GM21367 (cell line): ENCODE results near the gene LRRC8B.
A peak's percentile ranks its signal among the peaks of the same experiment; 100 is the strongest.

Experiments
- ATAC-seq: cut with Tn5 transposase; IDR thresholded peaks from one replicate; pipeline ENCODE4 v1.9.1; 2021; ENCODE audit not compliant: unreplicated experiment

The LRRC8B gene

GRCh38 chr1:89605692-89606091, 81.1 kb downstream of the LRRC8B start:
- no peak for ATAC-seq

- no peak for ATAC-seq
Measured at GRCh38 chr1:89606227-89606980, 81.8 kb downstream of the LRRC8B start.

GRCh38 chr1:89607156-89607555, 82.5 kb downstream of the LRRC8B start:
- no peak for ATAC-seq

- ATAC-seq = no peak
Measured at GRCh38 chr1:89607586-89608318, 83.1 kb downstream of the LRRC8B start.

GRCh38 chr1:89608319-89608983, 83.8 kb downstream of the LRRC8B start:
- ATAC-seq = no peak

GRCh38 chr1:89608984-89609725, 84.5 kb downstream of the LRRC8B start:
- no peak for ATAC-seq

- ATAC-seq = no peak
Measured at GRCh38 chr1:89609781-89610456, 85.3 kb downstream of the LRRC8B start.

- ATAC-seq = no peak
Measured at GRCh38 chr1:89610457-89611011, 85.9 kb downstream of the LRRC8B start.

- peak; percentile 95 for ATAC-seq
Measured at GRCh38 chr1:89611721-89612120, 87.1 kb downstream of the LRRC8B start.

- ATAC-seq = no peak
Measured at GRCh38 chr1:89613928-89614327, 89.3 kb downstream of the LRRC8B start.

- no peak for ATAC-seq
Measured at GRCh38 chr1:89615676-89616598, 91.3 kb downstream of the LRRC8B start.

- ATAC-seq = no peak
Measured at GRCh38 chr1:89616844-89617627, 92.4 kb downstream of the LRRC8B start.

GRCh38 chr1:89620664-89621063, 96.0 kb downstream of the LRRC8B start:
- ATAC-seq = no peak

GRCh38 chr1:89622895-89623294, 98.3 kb downstream of the LRRC8B start:
- no peak for ATAC-seq

- no peak for ATAC-seq
Measured at GRCh38 chr1:89624314-89624713, 99.7 kb downstream of the LRRC8B start.

GRCh38 chr1:89624715-89625323, 100.2 kb downstream of the LRRC8B start:
- no peak for ATAC-seq

GRCh38 chr1:89627596-89627962, 103.0 kb downstream of the LRRC8B start:
- ATAC-seq = no peak

- no peak for ATAC-seq
Measured at GRCh38 chr1:89629146-89629545, 104.5 kb downstream of the LRRC8B start.
